ENCODE data around the gene GZMM.

DNA sequence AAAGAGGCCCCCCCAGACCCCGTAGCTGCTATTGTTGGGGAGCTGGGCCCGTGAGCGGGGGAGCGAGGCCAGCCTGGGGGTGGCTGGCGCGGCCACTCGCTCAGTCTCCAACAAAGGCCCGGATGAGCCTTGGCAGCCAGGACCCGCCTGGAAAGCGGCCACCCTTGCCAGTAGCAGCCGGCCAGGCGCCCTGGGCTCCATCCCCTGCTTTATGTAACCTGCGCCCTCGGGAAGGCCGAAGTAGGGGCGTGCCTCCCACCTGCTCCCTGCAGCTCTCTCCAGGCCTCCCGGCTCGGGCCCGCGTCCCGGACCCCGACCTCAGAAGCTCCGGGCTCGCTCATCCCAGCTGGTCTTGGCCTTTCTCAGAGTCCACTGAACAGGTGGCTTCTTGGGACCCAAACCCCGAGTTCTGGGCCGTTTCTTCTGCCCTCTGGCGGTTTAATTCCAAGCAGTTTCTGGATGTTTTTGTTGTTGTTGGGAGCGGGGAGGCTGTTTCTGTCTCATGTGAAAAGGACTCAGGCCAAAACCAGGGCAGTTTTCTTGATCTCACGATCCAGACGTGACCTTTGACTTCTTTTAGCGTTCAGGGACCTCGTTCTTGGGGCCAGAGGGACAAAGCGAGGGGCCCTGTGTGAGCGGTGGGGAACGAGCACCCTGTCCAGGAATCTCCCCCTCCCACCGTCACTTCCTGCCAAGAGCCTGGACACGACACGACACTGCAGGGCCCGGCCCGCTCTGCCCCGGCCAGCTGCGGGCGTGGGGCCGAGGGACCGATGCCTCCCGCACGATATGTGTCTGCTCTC, 11.1 kb upstream of the GZMM start:
- no peak for TF ChIP-seq POLR2A (IDR thresholded peaks at IDR 0.05; ENCODE audit: low read depth, low read length)
- TF ChIP-seq POLR2AphosphoS5 (IDR thresholded peaks at IDR 0.05; ENCODE audit: low read depth, low read length): no peak
- TF ChIP-seq TAF1 (IDR thresholded peaks at IDR 0.05; ENCODE audit: low read depth, low read length): no peak
- TF ChIP-seq SPI1 (IDR thresholded peaks at IDR 0.05; ENCODE audit: low read depth, low read length): no peak
